ENCODE results near the gene DCTN1.

Gene DCTN1

GRCh38 chr2:74413001-74413698, 33.0 kb upstream of the DCTN1 start:
- DNase-seq, result no peak

- no peak for DNase-seq
Measured at GRCh38 chr2:74407682-74408081, 27.6 kb upstream of the DCTN1 start.

GRCh38 chr2:74406035-74406434, 25.9 kb upstream of the DCTN1 start:
- DNase-seq, result no peak

- DNase-seq, result no peak
Measured at GRCh38 chr2:74401891-74402290, 21.8 kb upstream of the DCTN1 start.

GRCh38 chr2:74399785-74400184, 19.7 kb upstream of the DCTN1 start:
- DNase-seq, result no peak

GRCh38 chr2:74396149-74396548, 16.0 kb upstream of the DCTN1 start:
- DNase-seq, result no peak

- no peak for DNase-seq
Measured at GRCh38 chr2:74393525-74393924, 13.4 kb upstream of the DCTN1 start.

- no peak for DNase-seq
Measured at GRCh38 chr2:74392449-74392743, 12.3 kb upstream of the DCTN1 start.

- peak; percentile 92 for DNase-seq
Measured at GRCh38 chr2:74391580-74392448, 11.7 kb upstream of the DCTN1 start.

- no peak for DNase-seq
Measured at GRCh38 chr2:74391209-74391579, 11.1 kb upstream of the DCTN1 start.

- DNase-seq, result no peak
Measured at GRCh38 chr2:74390606-74391005, 10.5 kb upstream of the DCTN1 start.

GRCh38 chr2:74387346-74387745, 7.2 kb upstream of the DCTN1 start:
- DNase-seq, result no peak

- no peak for DNase-seq
Measured at GRCh38 chr2:74385396-74385795, 5.3 kb upstream of the DCTN1 start.

GRCh38 chr2:74384051-74384450, 3.9 kb upstream of the DCTN1 start:
- no peak for DNase-seq

- no peak for DNase-seq
Measured at GRCh38 chr2:74383254-74383653, 3.1 kb upstream of the DCTN1 start.

- no peak for DNase-seq
Measured at GRCh38 chr2:74381751-74382150, 1.6 kb upstream of the DCTN1 start.

GRCh38 chr2:74378007-74378406, 2.1 kb downstream of the DCTN1 start:
- no peak for DNase-seq

- DNase-seq, result no peak
Measured at GRCh38 chr2:74375838-74376237, 4.3 kb downstream of the DCTN1 start.

GRCh38 chr2:74374509-74375205, 5.5 kb downstream of the DCTN1 start:
- no peak for DNase-seq

- DNase-seq, result no peak
Measured at GRCh38 chr2:74373985-74374384, 6.1 kb downstream of the DCTN1 start.

- DNase-seq, result no peak
Measured at GRCh38 chr2:74373221-74373676, 6.9 kb downstream of the DCTN1 start.

- DNase-seq, result no peak
Measured at GRCh38 chr2:74372674-74373073, 7.4 kb downstream of the DCTN1 start.

GRCh38 chr2:74371421-74371820, 8.7 kb downstream of the DCTN1 start:
- no peak for DNase-seq

- DNase-seq, result no peak
Measured at GRCh38 chr2:74369976-74370375, 10.1 kb downstream of the DCTN1 start.

Measured in activated naive CD4-positive, alpha-beta T cell treated with anti-CD3 and anti-CD28 coated beads, Interleukin-2, amount 50 U/mL, for 16 hours (primary cell).